ENCODE data around the gene INTS1.

The INTS1 gene

DNA sequence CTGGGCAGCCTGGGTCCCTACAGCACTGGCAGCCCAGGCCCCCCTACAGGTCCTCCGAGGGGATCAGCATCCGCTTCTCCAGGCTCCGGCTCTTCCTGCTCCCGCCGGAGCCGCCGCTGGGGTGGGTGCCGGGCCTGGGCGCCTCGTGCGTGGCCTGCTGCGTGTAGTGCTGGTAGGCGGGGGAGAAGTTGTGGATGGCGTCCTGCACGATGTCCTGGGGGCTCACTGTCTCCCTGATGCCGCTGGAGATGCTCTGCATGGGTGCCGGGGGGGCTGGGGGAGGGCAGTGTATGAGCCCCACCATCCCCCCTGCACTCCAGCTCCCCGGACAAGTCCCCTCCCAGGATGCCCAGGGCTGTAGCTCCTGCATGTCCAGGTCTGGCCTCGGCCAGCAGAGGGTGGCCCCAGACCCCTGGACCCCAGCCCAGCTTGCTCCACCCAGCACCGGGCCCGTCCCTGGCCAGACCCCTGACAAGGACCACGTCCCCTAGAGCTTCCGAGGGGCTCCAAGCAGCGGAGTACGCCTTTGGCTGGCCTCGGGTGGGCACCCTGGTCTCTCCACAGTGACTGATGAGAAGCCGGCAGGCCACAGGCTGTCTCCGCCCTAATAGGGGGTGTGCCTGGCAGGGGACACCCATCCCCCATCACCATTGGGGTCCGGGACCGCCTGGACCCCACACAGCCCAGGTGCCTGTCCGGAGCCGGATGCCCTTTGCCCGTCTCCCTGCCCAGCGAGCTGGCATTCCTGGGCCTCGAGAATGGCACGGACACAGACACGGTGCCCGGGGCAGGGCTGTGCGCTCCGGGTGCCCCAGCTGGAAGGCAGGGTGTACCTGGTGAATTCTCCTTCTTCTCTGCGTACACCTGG lies 43.0 kb upstream of the INTS1 start:
- H3K27ac ChIP-seq (ENCODE audit: low read depth, low read length): no peak overlapping the region
- H3K9ac ChIP-seq (ENCODE audit: low read length): no peak overlapping the region
- no peaks in the 10 kb centered on the region for H3K36me3 ChIP-seq (ENCODE audit: control insufficient read depth, insufficient read depth, low read length)
- no peaks in the 10 kb centered on the region for H3K4me1 ChIP-seq (ENCODE audit: control insufficient read depth, insufficient read depth, low read length)
- H3K27me3 ChIP-seq (ENCODE audit: control insufficient read depth, insufficient read depth, low read length): no peaks in the 10 kb centered on the region
- no peak overlapping the region for H3K4me3 ChIP-seq (ENCODE audit: low read length)

- Histone ChIP-seq H3K9ac (ENCODE audit: low read length) (no peak overlapping the region), H3K36me3 (ENCODE audit: control insufficient read depth, insufficient read depth, low read length) (peaks cover under 1% of the 10 kb centered on the region), H3K27me3 (ENCODE audit: control insufficient read depth, insufficient read depth, low read length) (no peaks in the 10 kb centered on the region), H3K4me3 (ENCODE audit: low read length) (no peak overlapping the region), H3K27ac (ENCODE audit: low read depth, low read length) (no peak overlapping the region), H3K4me1 (ENCODE audit: control insufficient read depth, insufficient read depth, low read length) (no peaks in the 10 kb centered on the region)
These were observed 42.2 kb upstream of the INTS1 start for GRCh38 chr7:1546274-1546908.

GRCh38 chr7:1545417-1546246 lies 41.4 kb upstream of the INTS1 start:
- no peak overlapping the region for H3K9ac ChIP-seq (ENCODE audit: low read length)
- H3K4me3 ChIP-seq (ENCODE audit: low read length): no peak overlapping the region
- H3K27ac ChIP-seq (ENCODE audit: low read depth, low read length): no peak overlapping the region
- H3K27me3 ChIP-seq (ENCODE audit: control insufficient read depth, insufficient read depth, low read length): no peaks in the 10 kb centered on the region
- H3K36me3 ChIP-seq (ENCODE audit: control insufficient read depth, insufficient read depth, low read length): peaks cover 8% of the 10 kb centered on the region
- no peaks in the 10 kb centered on the region for H3K4me1 ChIP-seq (ENCODE audit: control insufficient read depth, insufficient read depth, low read length)

DNA sequence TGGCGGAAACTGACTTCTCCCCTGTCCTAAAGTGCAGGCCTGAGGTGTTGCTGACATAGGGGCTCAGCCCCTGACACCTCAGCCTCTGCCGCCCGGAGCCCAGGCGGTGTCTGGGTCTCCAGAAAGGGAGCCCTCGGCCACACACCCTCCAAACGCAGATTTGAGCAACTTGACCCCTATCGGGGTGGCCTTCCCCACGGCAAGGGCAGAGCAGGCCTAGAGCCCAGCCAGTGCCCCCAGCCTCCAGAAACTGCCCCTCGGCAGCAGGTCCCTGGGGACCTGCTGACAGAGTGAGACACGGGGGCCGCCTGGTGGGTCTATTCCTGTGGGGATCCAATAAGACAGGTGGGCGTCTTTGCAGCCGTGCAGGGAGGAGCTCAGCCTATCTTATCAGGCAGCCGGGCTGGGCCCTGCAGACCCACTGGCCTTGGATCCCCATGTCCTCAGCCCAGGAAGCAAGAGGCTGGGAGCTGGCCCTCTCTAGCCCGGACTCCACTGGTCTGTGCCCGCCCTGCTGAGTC lies 40.8 kb upstream of the INTS1 start:
- no peak overlapping the region for H3K27ac ChIP-seq (ENCODE audit: low read depth, low read length)
- H3K4me3 ChIP-seq (ENCODE audit: low read length): no peak overlapping the region
- no peaks in the 10 kb centered on the region for H3K27me3 ChIP-seq (ENCODE audit: control insufficient read depth, insufficient read depth, low read length)
- no peaks in the 10 kb centered on the region for H3K4me1 ChIP-seq (ENCODE audit: control insufficient read depth, insufficient read depth, low read length)
- H3K9ac ChIP-seq (ENCODE audit: low read length): no peak overlapping the region
- peaks cover 11% of the 10 kb centered on the region for H3K36me3 ChIP-seq (ENCODE audit: control insufficient read depth, insufficient read depth, low read length)

DNA sequence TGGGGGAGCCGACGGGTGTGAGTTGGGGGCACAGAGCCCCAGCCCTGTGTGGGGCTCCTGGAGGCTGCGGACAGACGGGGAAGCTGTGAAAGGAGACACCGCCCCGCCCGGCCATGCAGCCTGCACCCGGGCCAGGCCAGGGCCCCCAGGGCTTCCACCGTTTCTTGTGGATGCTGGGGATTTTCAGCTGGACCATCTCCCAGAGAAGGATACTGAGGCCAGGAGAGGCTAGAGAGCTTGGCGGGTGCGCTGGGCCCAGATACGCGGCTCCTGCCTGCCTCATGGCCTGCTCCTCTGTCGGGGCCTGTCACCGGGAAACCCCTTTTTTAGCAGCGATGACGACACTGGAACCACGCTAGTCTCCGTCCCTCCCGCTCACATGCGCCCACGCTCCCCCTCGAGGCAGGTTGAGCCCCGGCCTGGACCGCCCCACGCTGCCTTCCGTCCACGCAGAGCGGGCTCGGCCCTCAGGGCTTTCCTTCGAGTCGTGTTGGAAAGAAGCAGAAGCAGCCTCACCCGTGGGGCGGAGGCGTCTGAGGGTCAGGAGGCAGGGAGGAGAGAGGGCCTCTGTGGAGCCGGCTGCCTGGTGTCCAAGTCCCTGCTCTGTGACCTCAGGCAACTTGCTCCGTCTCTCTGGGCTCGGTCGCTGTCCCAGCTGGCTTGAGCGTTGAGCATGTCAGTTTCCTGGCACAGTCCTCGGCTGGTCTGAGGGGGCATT lies 40.1 kb upstream of the INTS1 start:
- Histone ChIP-seq H3K27ac (ENCODE audit: low read depth, low read length) (no peak overlapping the region), H3K27me3 (ENCODE audit: control insufficient read depth, insufficient read depth, low read length) (no peaks in the 10 kb centered on the region), H3K4me1 (ENCODE audit: control insufficient read depth, insufficient read depth, low read length) (no peaks in the 10 kb centered on the region), H3K36me3 (ENCODE audit: control insufficient read depth, insufficient read depth, low read length) (peaks cover 17% of the 10 kb centered on the region), H3K9ac (ENCODE audit: low read length) (no peak overlapping the region), H3K4me3 (ENCODE audit: low read length) (no peak overlapping the region)

DNA sequence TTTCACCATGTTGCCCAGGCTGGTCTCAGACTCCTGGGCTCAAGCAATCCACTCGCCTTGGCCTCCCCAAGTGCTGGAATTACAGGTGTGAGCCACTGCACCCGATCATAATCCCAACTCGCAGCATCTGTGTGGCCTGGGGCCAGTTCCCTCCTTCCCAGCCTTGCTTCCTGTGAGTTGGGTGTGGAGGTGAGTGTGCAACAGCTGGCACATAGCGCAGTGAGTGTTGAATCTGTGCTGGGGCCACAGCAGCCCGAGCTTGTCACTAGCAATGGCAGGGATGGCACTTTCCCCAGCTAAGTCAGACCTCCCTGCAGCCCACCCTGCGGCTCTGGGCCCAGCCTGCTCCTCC lies 39.6 kb upstream of the INTS1 start:
- Histone ChIP-seq H3K27ac (ENCODE audit: low read depth, low read length) (no peak overlapping the region), H3K36me3 (ENCODE audit: control insufficient read depth, insufficient read depth, low read length) (peaks cover 18% of the 10 kb centered on the region)

DNA sequence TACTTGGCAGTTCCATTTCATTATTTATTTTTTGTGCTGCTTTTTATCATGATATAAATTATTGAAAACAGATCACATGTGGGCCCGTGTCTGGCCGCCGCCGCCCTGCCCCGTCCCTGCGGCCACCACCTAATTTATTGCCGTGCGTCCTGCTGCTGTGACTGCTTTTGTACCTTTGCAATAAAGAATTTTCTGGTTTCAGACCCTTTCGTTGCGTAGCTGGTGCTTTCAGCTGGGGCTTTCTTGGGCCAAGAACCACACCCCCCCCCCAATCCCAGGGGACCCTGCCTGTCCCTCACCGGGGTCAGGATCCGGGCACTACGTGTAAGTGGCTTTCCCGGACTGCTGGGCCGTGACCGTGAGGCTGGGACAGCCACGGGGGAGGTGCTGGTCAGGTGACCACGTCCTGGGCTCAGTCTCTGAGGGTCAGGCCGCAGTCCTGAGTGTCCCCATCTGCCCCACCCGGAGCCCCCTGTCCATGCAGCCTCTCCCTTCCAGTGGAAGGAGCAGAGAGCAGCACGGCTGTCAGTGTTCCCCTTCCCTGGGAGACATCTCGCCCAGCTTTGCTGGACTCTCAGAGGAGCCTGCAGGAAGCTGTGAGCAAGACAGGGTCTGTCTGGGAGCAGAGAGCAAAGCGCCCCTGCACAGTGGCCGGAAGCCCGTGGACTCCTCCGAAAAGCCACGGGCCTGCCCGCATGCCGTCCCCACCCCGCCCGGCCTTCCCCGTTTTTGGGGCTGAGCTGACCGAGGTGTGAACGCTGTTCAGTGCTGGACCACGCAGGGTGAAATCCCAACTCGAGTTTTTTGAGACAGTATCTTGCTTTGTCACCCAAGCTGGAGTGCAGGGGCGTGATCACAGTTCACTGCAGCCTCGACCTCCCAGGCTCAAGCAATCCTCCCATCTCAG lies 38.9 kb upstream of the INTS1 start:
- Histone ChIP-seq H3K27ac (ENCODE audit: low read depth, low read length) (no peak overlapping the region), H3K9ac (ENCODE audit: low read length) (no peak overlapping the region), H3K27me3 (ENCODE audit: control insufficient read depth, insufficient read depth, low read length) (no peaks in the 10 kb centered on the region), H3K36me3 (ENCODE audit: control insufficient read depth, insufficient read depth, low read length) (peaks cover 18% of the 10 kb centered on the region), H3K4me1 (ENCODE audit: control insufficient read depth, insufficient read depth, low read length) (peaks cover 4% of the 10 kb centered on the region), H3K4me3 (ENCODE audit: low read length) (no peak overlapping the region)

More for the DNA sequence above, 39.6 kb upstream of the INTS1 start:
- Histone ChIP-seq H3K27me3 (ENCODE audit: control insufficient read depth, insufficient read depth, low read length) (no peaks in the 10 kb centered on the region), H3K9ac (ENCODE audit: low read length) (no peak overlapping the region), H3K4me1 (ENCODE audit: control insufficient read depth, insufficient read depth, low read length) (no peaks in the 10 kb centered on the region), H3K4me3 (ENCODE audit: low read length) (no peak overlapping the region)

DNA sequence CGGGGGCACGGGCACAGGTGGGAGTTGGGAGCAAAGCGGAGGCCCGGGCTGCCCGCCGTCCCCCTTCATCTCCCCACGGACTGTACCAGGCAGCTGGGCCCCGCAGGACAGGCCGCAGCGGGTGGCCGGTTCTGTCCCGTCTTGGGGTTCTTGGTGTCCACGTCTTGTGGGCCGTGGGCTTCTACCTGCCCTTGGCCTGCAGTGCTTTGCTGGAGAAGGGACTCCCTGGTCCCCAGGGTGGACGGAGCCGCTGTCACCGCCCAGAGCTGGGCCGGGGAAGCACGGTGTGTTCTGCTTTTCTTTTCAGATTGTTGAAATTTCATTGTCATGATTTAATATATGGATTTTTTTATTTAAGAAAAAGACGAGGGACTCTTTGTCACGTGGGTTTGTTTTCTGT lies 38.1 kb upstream of the INTS1 start:
- Histone ChIP-seq H3K27me3 (ENCODE audit: control insufficient read depth, insufficient read depth, low read length) (no peaks in the 10 kb centered on the region), H3K4me3 (ENCODE audit: low read length) (no peak overlapping the region), H3K27ac (ENCODE audit: low read depth, low read length) (no peak overlapping the region), H3K4me1 (ENCODE audit: control insufficient read depth, insufficient read depth, low read length) (peaks cover 6% of the 10 kb centered on the region), H3K36me3 (ENCODE audit: control insufficient read depth, insufficient read depth, low read length) (peaks cover 18% of the 10 kb centered on the region), H3K9ac (ENCODE audit: low read length) (no peak overlapping the region)

DNA sequence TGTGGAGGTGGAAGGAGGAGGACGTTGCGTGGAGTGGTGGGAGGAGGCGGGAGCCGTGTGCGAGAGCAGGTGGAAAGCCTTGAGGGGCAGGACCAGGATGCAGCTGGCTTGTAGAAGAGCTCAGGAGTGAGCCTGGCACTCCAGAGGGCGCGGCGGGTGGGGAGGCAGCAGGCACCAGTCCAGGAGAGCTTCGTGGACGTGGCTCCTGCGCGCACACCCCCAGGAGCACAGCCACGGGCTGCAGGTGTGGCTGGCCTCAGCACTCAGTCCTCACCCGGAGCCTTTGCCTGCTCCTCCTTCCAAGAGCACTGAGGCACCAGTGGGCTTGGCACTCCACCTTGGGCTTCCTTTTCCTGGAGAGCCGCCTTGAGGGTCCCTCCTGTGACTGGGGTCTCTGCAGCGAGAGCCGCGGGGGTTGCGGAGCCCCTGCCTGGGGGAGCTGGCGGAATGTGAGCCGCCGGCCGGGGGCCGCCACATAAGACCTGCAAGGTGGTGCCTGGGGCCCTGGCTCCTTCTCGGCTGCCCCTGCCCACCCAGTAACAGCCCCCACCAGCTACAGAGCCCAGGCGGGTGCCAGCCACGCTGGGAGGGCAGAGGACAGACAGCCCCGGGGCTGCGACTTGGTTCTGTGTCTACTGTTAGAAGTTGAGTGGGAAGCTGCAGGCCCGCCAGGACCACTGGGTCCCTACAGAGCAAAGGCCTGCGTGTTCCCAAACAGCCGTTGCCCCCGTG lies 37.4 kb upstream of the INTS1 start:
- no peak overlapping the region for H3K4me3 ChIP-seq (ENCODE audit: low read length)
- peaks cover 10% of the 10 kb centered on the region for H3K4me1 ChIP-seq (ENCODE audit: control insufficient read depth, insufficient read depth, low read length)
- no peaks in the 10 kb centered on the region for H3K27me3 ChIP-seq (ENCODE audit: control insufficient read depth, insufficient read depth, low read length)
- no peak overlapping the region for H3K27ac ChIP-seq (ENCODE audit: low read depth, low read length)
- H3K9ac ChIP-seq (ENCODE audit: low read length): no peak overlapping the region
- peaks cover 18% of the 10 kb centered on the region for H3K36me3 ChIP-seq (ENCODE audit: control insufficient read depth, insufficient read depth, low read length)

- peaks cover 14% of the 10 kb centered on the region for H3K4me1 ChIP-seq (ENCODE audit: control insufficient read depth, insufficient read depth, low read length)
- H3K4me3 ChIP-seq (ENCODE audit: low read length): no peak overlapping the region
- H3K36me3 ChIP-seq (ENCODE audit: control insufficient read depth, insufficient read depth, low read length): peaks cover 18% of the 10 kb centered on the region
- no peak overlapping the region for H3K9ac ChIP-seq (ENCODE audit: low read length)
- no peak overlapping the region for H3K27ac ChIP-seq (ENCODE audit: low read depth, low read length)
- H3K27me3 ChIP-seq (ENCODE audit: control insufficient read depth, insufficient read depth, low read length): no peaks in the 10 kb centered on the region
These were observed 36.6 kb upstream of the INTS1 start for GRCh38 chr7:1540776-1541271.

All from rectal smooth muscle tissue (tissue), 1 donor.